ENCODE measurements around the gene HSD17B10.

GRCh38 chrX:53422086-53422860 lies 11.9 kb downstream of the HSD17B10 start, which contains the start of gene SMC1A:
- TF ChIP-seq CTCF (IDR thresholded peaks at IDR 0.05) (no peak), POLR2A (IDR thresholded peaks at IDR 0.05; ENCODE audit: low read depth) (peak; percentile 6), EP300 (IDR thresholded peaks at IDR 0.05) (no peak), POLR2AphosphoS5 (IDR thresholded peaks at IDR 0.05) (peak; percentile 86 to 90)

Measured in esophagus muscularis mucosa (tissue), 4 donors.